Measurements from ENCODE around the gene AFMID. TPM values are rescaled to one million over a fixed set of nuclear protein-coding genes. Genes with fewer than 3 reads are reported as not detected.
A peak's percentile ranks its signal among the peaks of the same experiment; 100 is the strongest.

Gene AFMID
- total and polyA plus RNA-seq, 2 of the 13 experiments (the other 11 are each of a cell fraction or from before 2014, with no cell fraction given) = 249 to 270 TPM

DNA sequence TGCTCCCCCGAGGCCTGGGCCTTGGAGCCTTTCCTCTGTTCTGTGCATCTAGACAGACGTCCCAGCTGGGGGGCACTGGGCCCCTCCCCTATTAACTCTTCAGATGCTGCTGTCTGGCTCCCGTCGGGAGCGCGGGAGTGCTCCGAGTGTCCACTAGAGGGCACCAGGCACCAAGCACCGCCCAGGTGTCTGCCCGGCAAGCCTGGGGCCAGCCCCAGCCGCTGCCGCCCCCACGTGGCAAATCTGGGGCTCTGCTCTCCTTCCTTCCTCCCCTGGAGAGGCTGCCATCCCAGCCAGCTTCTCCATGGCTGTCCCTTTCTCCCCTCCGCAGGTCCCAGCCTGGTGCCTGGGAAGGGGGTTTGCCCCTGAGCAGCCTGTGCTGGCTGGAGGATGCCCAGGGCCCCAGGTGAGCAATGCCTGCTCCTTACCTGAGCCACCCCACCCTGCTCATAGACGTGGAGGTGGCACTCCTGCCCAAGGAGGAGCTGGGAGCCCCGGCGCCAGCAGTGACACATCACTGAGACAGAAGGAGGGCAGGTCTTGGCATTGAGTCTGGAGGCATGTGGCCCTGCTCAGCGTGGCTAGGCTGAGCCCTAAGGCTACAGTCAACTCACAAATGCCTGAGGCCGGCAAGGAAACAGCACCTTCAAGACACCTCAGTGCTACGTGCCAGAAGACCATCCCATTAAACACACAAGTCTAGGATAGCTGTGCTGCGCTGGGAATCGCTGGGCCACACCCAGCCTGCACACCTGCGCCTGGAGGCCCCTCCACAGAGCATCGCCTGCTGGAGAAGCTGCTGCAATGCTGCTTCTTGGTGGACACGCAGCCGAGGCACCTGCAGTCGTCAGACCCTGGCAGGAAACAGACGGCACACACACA, 64.0 kb downstream of the AFMID start (continued):
- TF ChIP-seq CEBPZ (IDR thresholded peaks at IDR 0.05; ENCODE audit: low read length) = no peak
- TF ChIP-seq, protein P1, sequence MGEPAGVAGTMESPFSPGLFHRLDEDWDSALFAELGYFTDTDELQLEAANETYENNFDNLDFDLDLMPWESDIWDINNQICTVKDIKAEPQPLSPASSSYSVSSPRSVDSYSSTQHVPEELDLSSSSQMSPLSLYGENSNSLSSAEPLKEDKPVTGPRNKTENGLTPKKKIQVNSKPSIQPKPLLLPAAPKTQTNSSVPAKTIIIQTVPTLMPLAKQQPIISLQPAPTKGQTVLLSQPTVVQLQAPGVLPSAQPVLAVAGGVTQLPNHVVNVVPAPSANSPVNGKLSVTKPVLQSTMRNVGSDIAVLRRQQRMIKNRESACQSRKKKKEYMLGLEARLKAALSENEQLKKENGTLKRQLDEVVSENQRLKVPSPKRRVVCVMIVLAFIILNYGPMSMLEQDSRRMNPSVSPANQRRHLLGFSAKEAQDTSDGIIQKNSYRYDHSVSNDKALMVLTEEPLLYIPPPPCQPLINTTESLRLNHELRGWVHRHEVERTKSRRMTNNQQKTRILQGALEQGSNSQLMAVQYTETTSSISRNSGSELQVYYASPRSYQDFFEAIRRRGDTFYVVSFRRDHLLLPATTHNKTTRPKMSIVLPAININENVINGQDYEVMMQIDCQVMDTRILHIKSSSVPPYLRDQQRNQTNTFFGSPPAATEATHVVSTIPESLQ (CRISPR knock-in tag; conservative IDR thresholded peaks at IDR 0.05) = 0 out of 2 replicates have a peak, but pooled peaks have one; percentile 80
- TF ChIP-seq ZNF253 (CRISPR knock-in tag; IDR thresholded peaks at IDR 0.05; ENCODE audit: borderline replicate concordance) = 0 out of 2 replicates have a peak, but pooled peaks have one; percentile 69
- TF ChIP-seq NFRKB (IDR thresholded peaks at IDR 0.05) = no peak
- TF ChIP-seq ZBTB20 (CRISPR knock-in tag; IDR thresholded peaks at IDR 0.05; ENCODE audit: borderline replicate concordance, low read depth) = peak; percentile 56; the same call in 1 of the 2 replicates
- peak; percentile 55 for TF ChIP-seq CEBPG (CRISPR knock-in tag; IDR thresholded peaks at IDR 0.05)
- TF ChIP-seq HOXA5 (CRISPR knock-in tag; IDR thresholded peaks at IDR 0.05) = peak; percentile 88
- no peak for TF ChIP-seq ETS1 (CRISPR knock-in tag; IDR thresholded peaks at IDR 0.05)
- no peak for TF ChIP-seq FOXM1 (CRISPR knock-in tag; IDR thresholded peaks at IDR 0.05)
- TF ChIP-seq ZNF441 (CRISPR knock-in tag; IDR thresholded peaks at IDR 0.05; ENCODE audit: borderline replicate concordance) = 0 out of 2 replicates have a peak, but pooled peaks have one; percentile 12
- peak; percentile 35; the same call in 1 of the 2 replicates for TF ChIP-seq ZNF770 (CRISPR knock-in tag; IDR thresholded peaks at IDR 0.05)
- peak; percentile 58 for TF ChIP-seq PTBP1 (IDR thresholded peaks at IDR 0.05; ENCODE audit: low read depth, low read length, poor library complexity, severe bottlenecking)
- TF ChIP-seq HCFC1 (IDR thresholded peaks at IDR 0.05; ENCODE audit: low read depth, low read length) = peak; percentile 21; the same call in 1 of the 2 replicates
- TF ChIP-seq POGZ (CRISPR knock-in tag; IDR thresholded peaks at IDR 0.05) = peak; percentile 59; the same call in 1 of the 2 replicates
- peak; percentile 52 for TF ChIP-seq ZNF724P (CRISPR knock-in tag; IDR thresholded peaks at IDR 0.05; ENCODE audit: borderline replicate concordance)
- TF ChIP-seq ZNF232 (CRISPR knock-in tag; IDR thresholded peaks at IDR 0.05; ENCODE audit: borderline replicate concordance) = 0 out of 2 replicates have a peak, but pooled peaks have one; percentile 59
- peak; percentile 91 for TF ChIP-seq KDM4B (CRISPR knock-in tag; IDR thresholded peaks at IDR 0.05)
- TF ChIP-seq ZNF83 (CRISPR knock-in tag; IDR thresholded peaks at IDR 0.05; ENCODE audit: borderline replicate concordance) = no peak
- peak; percentile 70; the same call in 1 of the 3 replicates for TF ChIP-seq MXI1 (IDR thresholded peaks at IDR 0.05; ENCODE audit: borderline replicate concordance, low read depth, low read length)
- no peak for TF ChIP-seq ZEB1 (IDR thresholded peaks at IDR 0.05; ENCODE audit: insufficient replicate concordance, low read depth)
- TF ChIP-seq ZBTB21 (CRISPR knock-in tag; IDR thresholded peaks at IDR 0.05) = 0 out of 2 replicates have a peak, but pooled peaks have one; percentile 28

Data from HepG2 (cell line).